ENCODE data around the gene CAMKMT. TPM values are rescaled to one million over a fixed set of nuclear protein-coding genes. Genes with fewer than 3 reads are reported as not detected.

CAMKMT gene
- total RNA-seq, 4 donors from 2014 or later = 2.9 to 18.8 (median 11.2) TPM

DNA sequence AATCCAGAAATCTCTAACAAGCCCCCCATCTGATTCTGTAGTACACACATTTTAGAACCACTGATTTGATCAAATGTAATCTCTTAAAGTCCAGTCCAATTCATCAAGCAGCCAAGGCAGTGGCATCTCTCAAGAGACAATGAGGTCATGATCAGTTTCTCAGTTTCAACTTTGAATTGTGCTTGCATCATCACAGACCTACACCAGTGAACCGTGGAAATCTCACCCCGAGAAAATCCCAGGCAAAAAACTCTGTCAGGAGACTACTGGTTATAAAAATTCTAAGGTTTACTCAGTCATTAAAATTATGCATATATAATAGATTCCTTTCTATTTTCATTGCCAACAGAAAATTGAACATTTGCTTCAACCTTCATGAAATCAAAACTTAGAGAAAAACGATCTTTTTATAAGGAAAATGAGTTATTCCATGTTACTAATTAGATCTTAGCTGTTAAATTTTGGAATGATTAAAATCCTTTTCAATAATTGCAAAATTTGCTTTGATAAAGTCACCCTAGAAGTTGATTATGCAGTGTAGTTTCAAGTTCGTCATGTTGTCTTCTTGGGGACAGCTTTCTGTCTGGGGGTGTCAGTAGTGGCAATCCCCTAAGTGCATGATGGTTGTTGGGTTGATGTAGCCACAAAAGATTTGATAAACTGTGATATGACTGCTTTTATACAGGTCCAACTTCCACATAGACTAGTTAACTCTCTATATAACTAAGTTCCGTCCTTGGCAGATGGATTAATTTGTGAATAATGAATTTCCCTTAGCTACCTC, 235.0 kb downstream of the CAMKMT start:
- no peaks in the 10 kb centered on the region for H3K9me3 ChIP-seq
- intact Hi-C loops (cut with DNase I; ENCODE audit: low total_unique reads) = no loop called here
- no peak overlapping the region for H3K4me3 ChIP-seq
- DNase-seq = no peak
- H3K4me1 ChIP-seq = no peaks in the 10 kb centered on the region
- no peak overlapping the region for H3K27ac ChIP-seq
- no peaks in the 10 kb centered on the region for H3K27me3 ChIP-seq
- H3K36me3 ChIP-seq = no peaks in the 10 kb centered on the region
- TF ChIP-seq POLR2A (IDR thresholded peaks at IDR 0.05) = no peak
- no peak for TF ChIP-seq CTCF (IDR thresholded peaks at IDR 0.05)

- no peak overlapping the region for H3K27ac ChIP-seq
- no peaks in the 10 kb centered on the region for H3K27me3 ChIP-seq
- H3K36me3 ChIP-seq = no peaks in the 10 kb centered on the region
- H3K9me3 ChIP-seq = no peaks in the 10 kb centered on the region
- DNase-seq = no peak
- TF ChIP-seq POLR2A (IDR thresholded peaks at IDR 0.05) = no peak
- TF ChIP-seq CTCF (IDR thresholded peaks at IDR 0.05) = no peak
- no peaks in the 10 kb centered on the region for H3K4me1 ChIP-seq
- no peak overlapping the region for H3K4me3 ChIP-seq
- intact Hi-C loops (cut with DNase I; ENCODE audit: low total_unique reads) = no loop called here
Measured at GRCh38 chr2:44598330-44599119, 236.8 kb downstream of the CAMKMT start.

GRCh38 chr2:44599130-44599529, 237.4 kb downstream of the CAMKMT start:
- DNase-seq = no peak
- Histone ChIP-seq H3K27me3 (no peaks in the 10 kb centered on the region), H3K4me1 (no peaks in the 10 kb centered on the region), H3K9me3 (no peaks in the 10 kb centered on the region), H3K36me3 (no peaks in the 10 kb centered on the region), H3K4me3 (no peak overlapping the region), H3K27ac (no peak overlapping the region)
- intact Hi-C loops (cut with DNase I; ENCODE audit: low total_unique reads) = no loop called here
- TF ChIP-seq POLR2A (IDR thresholded peaks at IDR 0.05) (no peak), CTCF (IDR thresholded peaks at IDR 0.05) (no peak)

- Histone ChIP-seq H3K4me3 (no peak overlapping the region), H3K9me3 (no peaks in the 10 kb centered on the region), H3K36me3 (no peaks in the 10 kb centered on the region), H3K27me3 (no peaks in the 10 kb centered on the region), H3K4me1 (no peaks in the 10 kb centered on the region), H3K27ac (no peak overlapping the region)
- no peak for DNase-seq
- intact Hi-C loops (cut with DNase I; ENCODE audit: low total_unique reads) = no loop called here
- TF ChIP-seq POLR2A (IDR thresholded peaks at IDR 0.05) (no peak), CTCF (IDR thresholded peaks at IDR 0.05) (no peak)
Measured at GRCh38 chr2:44602446-44602845, 240.7 kb downstream of the CAMKMT start.

- no peak overlapping the region for H3K27ac ChIP-seq
- no peaks in the 10 kb centered on the region for H3K27me3 ChIP-seq
- H3K36me3 ChIP-seq = no peaks in the 10 kb centered on the region
- no peaks in the 10 kb centered on the region for H3K4me1 ChIP-seq
- DNase-seq = no peak
- intact Hi-C loops (cut with DNase I; ENCODE audit: low total_unique reads) = no loop called here
- no peaks in the 10 kb centered on the region for H3K9me3 ChIP-seq
- H3K4me3 ChIP-seq = no peak overlapping the region
- TF ChIP-seq CTCF (IDR thresholded peaks at IDR 0.05) = no peak
- TF ChIP-seq POLR2A (IDR thresholded peaks at IDR 0.05) = no peak
Measured at GRCh38 chr2:44605511-44605910, 243.8 kb downstream of the CAMKMT start.
